Umbilical cord (tissue), 2 donors: ENCODE results near the gene INHBE. TPM values are rescaled to one million over a fixed set of nuclear protein-coding genes. Genes with fewer than 3 reads are reported as not detected.

Experiments
- DNase-seq: peaks from one replicate; pipeline ENCODE4 v3.0.0-alpha.2; 2015; ENCODE audit warnings: low spot score
- total RNA-seq: library from RNA; depleted of rRNA; stranded (reverse); fragments of >200 nt; gene quantifications from one replicate; pipeline ENCODE4 v1.2.3, GENCODE V29; 2014; ENCODE audit warnings: low replicate concordance; ENCODE audit not compliant: insufficient read depth

The INHBE gene
- total RNA-seq, 1 donor from 2014 or later, result 1.4 TPM

GRCh38 chr12:57460468-57460784 lies 5.3 kb downstream of the INHBE start:
- no peak for DNase-seq

GRCh38 chr12:57460841-57461275 lies 5.8 kb downstream of the INHBE start:
- DNase-seq, result no peak

- peak; percentile 48 for DNase-seq
Measured at GRCh38 chr12:57461276-57461916, 6.3 kb downstream of the INHBE start.

- peak; percentile 25 for DNase-seq
Measured at GRCh38 chr12:57461917-57462250, 6.8 kb downstream of the INHBE start.

GRCh38 chr12:57462251-57462911 lies 7.3 kb downstream of the INHBE start:
- peak; percentile 90 for DNase-seq

DNA sequence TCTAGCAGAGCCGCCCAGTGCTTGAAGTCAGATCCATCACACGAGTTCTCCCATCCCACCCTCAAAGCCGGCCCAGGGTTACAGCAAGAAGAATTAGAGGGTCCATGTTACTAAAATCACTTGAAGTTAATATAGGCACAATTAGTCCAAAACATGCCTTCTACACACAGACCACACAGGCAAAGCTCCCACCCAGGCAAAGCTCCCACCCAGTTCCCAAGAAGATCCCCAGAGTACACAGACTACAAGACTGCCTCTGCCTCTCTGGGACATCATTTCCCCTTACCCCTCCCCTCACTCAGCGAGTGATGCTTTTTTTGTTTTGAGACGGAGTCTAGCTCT lies 7.8 kb downstream of the INHBE start:
- DNase-seq, result no peak

DNA sequence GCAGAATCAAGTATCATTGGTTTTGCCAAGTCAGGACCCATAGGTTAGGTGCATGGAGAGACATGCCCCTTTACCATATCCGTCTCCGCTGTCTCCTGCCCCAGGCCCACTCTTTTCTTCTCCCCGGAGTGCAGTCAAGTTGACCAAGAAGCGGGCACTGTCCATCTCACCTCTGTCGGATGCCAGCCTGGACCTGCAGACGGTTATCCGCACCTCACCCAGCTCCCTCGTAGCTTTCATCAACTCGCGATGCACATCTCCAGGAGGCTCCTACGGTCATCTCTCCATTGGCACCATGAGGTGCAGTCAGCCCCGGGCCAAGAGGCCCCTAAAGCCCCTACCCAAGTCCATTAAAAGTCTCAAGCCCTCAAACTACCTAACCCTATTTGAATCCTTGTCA lies 9.5 kb downstream of the INHBE start:
- DNase-seq, result no peak

DNA sequence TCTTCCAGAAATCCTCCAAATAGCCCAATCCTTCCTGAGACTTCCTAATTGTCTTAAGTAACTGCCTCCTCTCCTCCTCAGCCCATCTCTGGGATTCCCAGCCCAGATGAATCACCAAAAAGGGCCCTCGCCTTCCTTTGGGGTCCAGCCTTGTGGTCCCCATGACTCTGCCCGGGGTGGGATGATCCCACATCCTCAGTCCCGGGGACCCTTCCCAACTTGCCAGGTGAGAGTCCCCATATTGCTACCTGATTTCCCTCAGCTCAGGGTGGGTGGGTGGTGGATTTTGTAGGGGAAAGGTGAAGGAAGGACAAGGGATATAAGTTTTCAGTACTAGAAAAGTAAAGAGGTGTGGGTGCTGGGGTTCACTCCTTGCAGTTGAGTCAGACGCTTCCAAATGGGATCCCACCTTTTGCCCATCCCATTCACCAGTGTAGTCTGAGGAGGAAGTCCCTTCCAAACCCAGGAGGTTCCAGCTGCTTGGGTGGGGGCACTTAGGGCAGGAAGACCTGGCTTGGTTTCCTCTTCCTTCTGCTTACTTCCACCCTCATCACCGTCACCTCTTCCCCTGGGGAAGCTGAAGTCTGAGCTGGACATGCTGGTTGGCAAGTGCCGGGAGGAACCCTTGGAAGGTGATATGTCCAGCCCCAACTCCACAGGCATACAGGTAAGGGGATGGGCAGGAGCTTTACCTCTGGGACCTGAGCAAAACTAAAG lies 10.1 kb downstream of the INHBE start:
- DNase-seq, result no peak

DNA sequence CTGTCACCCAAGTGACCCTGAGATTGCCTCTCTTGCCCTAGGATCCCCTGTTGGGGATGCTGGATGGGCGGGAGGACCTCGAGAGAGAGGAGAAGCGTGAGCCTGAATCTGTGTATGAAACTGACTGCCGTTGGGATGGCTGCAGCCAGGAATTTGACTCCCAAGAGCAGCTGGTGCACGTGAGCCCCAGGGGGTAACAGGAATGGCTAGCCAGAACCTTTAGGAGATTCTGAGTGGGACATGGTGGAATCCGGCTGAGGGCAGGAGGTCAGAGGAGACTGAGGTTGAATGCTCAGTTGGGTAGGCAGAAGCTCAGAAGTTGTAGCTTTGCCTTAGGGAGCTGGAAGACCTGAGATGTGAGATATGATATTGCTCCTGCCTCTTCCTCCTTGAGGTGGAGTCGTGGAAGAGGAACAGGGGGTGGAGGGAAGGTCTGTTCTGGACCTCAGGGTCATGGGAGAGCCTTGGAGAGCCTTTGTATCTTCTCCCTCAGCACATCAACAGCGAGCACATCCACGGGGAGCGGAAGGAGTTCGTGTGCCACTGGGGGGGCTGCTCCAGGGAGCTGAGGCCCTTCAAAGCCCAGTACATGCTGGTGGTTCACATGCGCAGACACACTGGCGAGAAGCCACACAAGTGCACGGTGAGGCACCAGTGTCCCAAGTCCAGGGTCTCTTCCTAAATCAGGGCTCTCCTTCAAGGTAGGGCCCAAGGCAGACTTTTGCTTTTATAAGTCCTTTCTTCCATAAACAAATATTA lies 10.8 kb downstream of the INHBE start:
- no peak for DNase-seq

DNA sequence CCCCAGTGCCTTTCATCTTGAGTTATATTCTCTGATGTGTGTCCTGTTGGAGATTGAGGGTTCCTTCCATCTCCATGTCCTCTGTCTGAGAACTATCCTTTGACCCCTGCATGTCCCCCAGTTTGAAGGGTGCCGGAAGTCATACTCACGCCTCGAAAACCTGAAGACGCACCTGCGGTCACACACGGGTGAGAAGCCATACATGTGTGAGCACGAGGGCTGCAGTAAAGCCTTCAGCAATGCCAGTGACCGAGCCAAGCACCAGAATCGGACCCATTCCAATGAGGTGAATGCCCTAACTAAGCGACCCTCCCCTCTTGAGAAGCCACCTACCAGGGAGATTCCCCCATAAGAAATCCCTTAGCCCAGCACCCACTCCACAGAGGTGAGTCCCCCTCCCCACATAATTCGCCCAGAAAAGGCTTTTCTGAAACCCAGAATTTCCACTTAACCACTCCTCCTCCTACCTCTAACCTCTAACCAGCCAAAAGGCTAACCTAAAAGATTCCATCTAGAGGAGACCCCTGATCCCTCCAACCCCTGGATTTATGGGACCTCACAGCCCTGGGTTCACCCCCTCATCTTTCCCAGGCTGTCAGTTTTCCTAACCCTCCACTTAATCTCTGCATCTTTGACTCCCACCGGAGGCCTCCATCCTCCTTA lies 12.2 kb downstream of the INHBE start:
- no peak for DNase-seq

- no peak for DNase-seq
Measured at GRCh38 chr12:57467915-57468314, 12.8 kb downstream of the INHBE start.

DNA sequence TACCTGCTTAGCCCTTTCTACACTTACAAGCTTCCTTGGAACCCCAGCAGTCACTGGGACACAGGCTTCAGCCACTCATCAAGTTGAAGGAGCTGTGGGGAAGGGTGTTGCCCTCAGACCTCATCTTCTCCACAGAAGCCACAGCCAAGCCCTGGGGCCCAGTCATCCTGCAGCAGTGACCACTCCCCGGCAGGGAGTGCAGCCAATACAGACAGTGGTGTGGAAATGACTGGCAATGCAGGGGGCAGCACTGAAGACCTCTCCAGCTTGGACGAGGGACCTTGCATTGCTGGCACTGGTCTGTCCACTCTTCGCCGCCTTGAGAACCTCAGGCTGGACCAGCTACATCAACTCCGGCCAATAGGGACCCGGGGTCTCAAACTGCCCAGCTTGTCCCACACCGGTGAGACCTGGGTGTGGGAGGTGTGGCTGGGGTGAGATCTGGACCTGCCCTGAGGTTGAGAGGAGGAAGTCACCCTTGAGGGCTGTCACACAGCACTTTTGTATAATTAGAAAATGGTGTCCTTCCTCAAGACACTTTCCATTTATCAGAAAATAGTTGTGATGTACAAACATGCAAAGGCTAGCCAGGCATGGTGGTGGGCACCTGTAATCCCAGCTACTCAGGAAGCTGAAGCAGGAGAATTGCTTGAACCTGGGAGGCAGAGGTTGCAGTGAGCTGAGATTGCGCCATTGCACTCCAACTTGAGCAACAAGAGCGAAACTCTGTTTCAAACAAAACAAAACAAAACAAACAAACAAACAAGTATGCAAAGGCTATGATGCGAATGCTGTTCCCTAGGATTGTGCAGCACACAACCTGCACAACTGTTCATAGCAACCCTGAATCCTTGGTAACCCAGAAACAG lies 14.4 kb downstream of the INHBE start:
- DNase-seq, result no peak

GRCh38 chr12:57470286-57470969 lies 15.3 kb downstream of the INHBE start:
- DNase-seq, result no peak

DNA sequence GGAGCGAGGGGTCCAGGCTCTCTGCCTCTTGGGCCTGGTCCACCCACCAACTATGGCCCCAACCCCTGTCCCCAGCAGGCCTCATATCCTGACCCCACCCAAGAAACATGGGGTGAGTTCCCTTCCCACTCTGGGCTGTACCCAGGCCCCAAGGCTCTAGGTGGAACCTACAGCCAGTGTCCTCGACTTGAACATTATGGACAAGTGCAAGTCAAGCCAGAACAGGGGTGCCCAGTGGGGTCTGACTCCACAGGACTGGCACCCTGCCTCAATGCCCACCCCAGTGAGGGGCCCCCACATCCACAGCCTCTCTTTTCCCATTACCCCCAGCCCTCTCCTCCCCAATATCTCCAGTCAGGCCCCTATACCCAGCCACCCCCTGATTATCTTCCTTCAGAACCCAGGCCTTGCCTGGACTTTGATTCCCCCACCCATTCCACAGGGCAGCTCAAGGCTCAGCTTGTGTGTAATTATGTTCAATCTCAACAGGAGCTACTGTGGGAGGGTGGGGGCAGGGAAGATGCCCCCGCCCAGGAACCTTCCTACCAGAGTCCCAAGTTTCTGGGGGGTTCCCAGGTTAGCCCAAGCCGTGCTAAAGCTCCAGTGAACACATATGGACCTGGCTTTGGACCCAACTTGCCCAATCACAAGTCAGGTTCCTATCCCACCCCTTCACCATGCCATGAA lies 16.0 kb downstream of the INHBE start:
- DNase-seq, result no peak

DNA sequence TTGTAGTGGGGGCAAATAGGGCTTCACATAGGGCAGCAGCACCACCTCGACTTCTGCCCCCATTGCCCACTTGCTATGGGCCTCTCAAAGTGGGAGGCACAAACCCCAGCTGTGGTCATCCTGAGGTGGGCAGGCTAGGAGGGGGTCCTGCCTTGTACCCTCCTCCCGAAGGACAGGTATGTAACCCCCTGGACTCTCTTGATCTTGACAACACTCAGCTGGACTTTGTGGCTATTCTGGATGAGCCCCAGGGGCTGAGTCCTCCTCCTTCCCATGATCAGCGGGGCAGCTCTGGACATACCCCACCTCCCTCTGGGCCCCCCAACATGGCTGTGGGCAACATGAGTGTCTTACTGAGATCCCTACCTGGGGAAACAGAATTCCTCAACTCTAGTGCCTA lies 16.6 kb downstream of the INHBE start:
- no peak for DNase-seq

DNA sequence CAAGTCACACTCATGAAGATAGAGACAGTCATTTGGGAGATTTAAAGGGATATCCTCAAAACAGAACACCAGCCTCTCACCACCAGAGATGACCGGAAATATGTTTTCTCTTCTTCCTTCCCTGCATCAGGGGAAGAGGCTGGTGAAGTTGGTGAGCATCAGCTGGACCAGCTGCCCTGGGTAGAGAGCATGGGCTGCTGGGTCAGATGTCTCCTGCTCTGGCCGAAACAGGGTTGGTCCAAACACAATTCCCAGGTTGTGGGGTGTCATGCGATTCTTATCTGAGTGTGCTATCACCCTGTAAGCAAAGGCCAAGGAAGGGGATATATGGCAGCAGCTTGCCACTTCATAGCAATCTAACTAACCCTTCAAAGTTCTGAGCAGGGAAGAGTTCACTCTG lies 17.3 kb downstream of the INHBE start:
- no peak for DNase-seq

DNA sequence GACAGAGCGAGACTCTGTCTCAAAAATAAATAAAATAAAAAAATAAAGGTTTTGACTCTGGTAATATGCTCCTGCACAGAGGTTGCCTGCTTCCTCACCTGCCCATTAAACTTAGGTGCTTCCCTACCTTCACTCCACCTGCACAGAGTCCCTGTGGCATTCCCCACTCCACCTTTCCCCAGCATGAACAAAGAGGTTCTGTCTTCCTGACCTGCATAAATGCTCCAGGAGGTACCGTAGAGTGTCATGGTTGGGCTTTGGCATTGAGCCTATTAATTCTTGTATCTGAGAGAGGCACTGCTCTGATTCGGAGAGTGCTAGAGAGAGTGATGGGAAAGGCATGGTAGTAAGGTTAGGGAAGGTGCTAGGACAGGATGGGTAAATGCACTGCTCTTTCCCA lies 18.3 kb downstream of the INHBE start:
- no peak for DNase-seq

DNA sequence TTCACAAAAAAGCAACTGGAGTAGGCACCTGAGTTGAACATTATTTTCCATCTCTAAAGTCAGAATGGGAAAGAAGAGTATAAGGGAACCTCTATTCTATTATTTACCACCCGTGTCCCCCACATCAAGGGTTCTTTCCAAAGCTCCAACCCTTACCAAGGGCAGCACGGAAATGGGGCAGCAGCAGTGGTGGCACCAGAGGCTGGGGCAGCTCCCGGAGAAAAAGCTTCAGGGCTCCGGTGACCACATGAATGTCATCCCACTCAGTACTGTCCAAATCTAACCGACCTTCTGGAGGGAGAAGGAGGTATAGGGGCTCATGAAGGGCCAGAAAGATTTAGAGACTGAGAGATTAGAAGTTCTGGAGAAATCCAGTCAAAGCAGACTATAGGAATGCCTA lies 18.8 kb downstream of the INHBE start:
- DNase-seq, result no peak

- no peak for DNase-seq
Measured at GRCh38 chr12:57474430-57474829, 19.3 kb downstream of the INHBE start.

DNA sequence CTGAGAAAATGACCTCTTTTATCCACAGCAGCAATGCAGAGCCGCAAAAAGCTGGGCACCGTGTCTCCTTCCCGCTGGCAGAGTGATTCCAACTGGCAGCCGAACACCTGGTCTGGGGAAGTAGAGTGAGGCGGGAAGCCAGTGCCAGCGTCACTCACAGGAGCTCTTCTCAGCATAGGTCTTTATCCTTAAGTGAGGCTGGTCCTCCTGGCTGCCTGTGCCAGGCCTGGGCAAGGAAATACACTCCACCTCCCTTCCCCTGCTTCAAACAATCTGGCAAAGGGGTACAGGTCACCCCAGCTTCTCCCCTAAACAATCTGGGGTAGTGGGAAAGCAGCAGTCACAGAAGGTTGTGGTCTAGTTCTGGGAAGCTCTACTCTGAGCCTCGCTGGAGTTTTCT lies 19.8 kb downstream of the INHBE start:
- DNase-seq, result no peak
